GM19372 (cell line): ENCODE data around the gene CACTIN.

Source experiments
- ATAC-seq: cut with Tn5 transposase; IDR thresholded peaks from one replicate; pipeline ENCODE4 v1.9.1; 2021; ENCODE audit warnings: mild to moderate bottlenecking, low read depth, moderate library complexity; ENCODE audit not compliant: unreplicated experiment

Gene CACTIN

GRCh38 chr19:3664879-3665642 is 38.5 kb upstream of the CACTIN start:
- ATAC-seq, result no peak

GRCh38 chr19:3663838-3664237 is 37.2 kb upstream of the CACTIN start:
- ATAC-seq, result no peak

GRCh38 chr19:3661284-3662238 is 35.0 kb upstream of the CACTIN start:
- ATAC-seq, result no peak

GRCh38 chr19:3660493-3661219 is 34.1 kb upstream of the CACTIN start:
- no peak for ATAC-seq

- ATAC-seq, result no peak
These were observed 33.1 kb upstream of the CACTIN start for GRCh38 chr19:3659746-3660112.

GRCh38 chr19:3658870-3659745 is 32.5 kb upstream of the CACTIN start:
- ATAC-seq, result no peak

GRCh38 chr19:3658004-3658869 is 31.6 kb upstream of the CACTIN start:
- ATAC-seq, result no peak

- ATAC-seq, result no peak
These were observed 30.8 kb upstream of the CACTIN start for GRCh38 chr19:3657395-3657769.

- no peak for ATAC-seq
These were observed 30.3 kb upstream of the CACTIN start for GRCh38 chr19:3656747-3657394.

GRCh38 chr19:3656073-3656746 is 29.6 kb upstream of the CACTIN start:
- no peak for ATAC-seq

GRCh38 chr19:3655402-3656072 is 28.9 kb upstream of the CACTIN start:
- ATAC-seq, result no peak

GRCh38 chr19:3653865-3654513 is 27.4 kb upstream of the CACTIN start:
- ATAC-seq, result no peak

GRCh38 chr19:3653081-3653795 is 26.6 kb upstream of the CACTIN start:
- no peak for ATAC-seq

- no peak for ATAC-seq
These were observed 25.8 kb upstream of the CACTIN start for GRCh38 chr19:3652422-3652821.

- no peak for ATAC-seq
These were observed 25.1 kb upstream of the CACTIN start for GRCh38 chr19:3651684-3652083.

GRCh38 chr19:3649888-3650287 is 23.3 kb upstream of the CACTIN start:
- ATAC-seq, result no peak
